Panc1 (cell line): ENCODE results near the gene ITGB2. TPM values are rescaled to one million over a fixed set of nuclear protein-coding genes. Genes with fewer than 3 reads are reported as not detected.

Experiments used
- ATAC-seq: fragments of 200-7000 bp; cut with Tn5 transposase; 2 replicates; pipeline ENCODE4 v1.9.1; 2020; ENCODE audit warnings: mild to moderate bottlenecking, moderate library complexity
- BruUV-seq: library from RNA; stranded (reverse); fragments of 400-500 nt; replicated peaks from 2 replicates; lab custom pipeline; 2021; lab: Mats Ljungman, UMichigan
- CTCF ChIA-PET: fragments of 300-600 bp; sonication (Branson Sonifier 250); formaldehyde crosslinking; loops from one replicate; lab custom pipeline; 2022; ENCODE audit warnings: antibody characterized with exemption; lab: Charles Lee
- POLR2A ChIA-PET: fragments of 300-600 bp; sonication (Branson Sonifier 250); formaldehyde crosslinking; loops from one replicate; lab custom pipeline; 2022; ENCODE audit warnings: antibody characterized with exemption; lab: Charles Lee
- DNase-seq: peaks from one replicate; pipeline ENCODE4 v3.0.0-alpha.2; 2010; ENCODE audit warnings: low read depth, low spot score
- H3K27ac ChIP-seq: 2 replicates; pipeline ENCODE4 v1.5.1; 2011; ENCODE audit warnings: mild to moderate bottlenecking, low read length, inconsistent platforms
- H3K27me3 ChIP-seq: fragments of 200-500 bp; sonication (Bioruptor generic); 2 replicates; pipeline ENCODE4 v1.6.0; 2014; ENCODE audit warnings: low read length, inconsistent platforms; ENCODE audit not compliant: control insufficient read depth, insufficient read depth
- H3K36me3 ChIP-seq: fragments of 200-500 bp; sonication (Bioruptor generic); 2 replicates; pipeline ENCODE4 v1.5.1; 2014; ENCODE audit warnings: inconsistent platforms, mild to moderate bottlenecking, low read length, moderate library complexity; ENCODE audit not compliant: control insufficient read depth, insufficient read depth
- H3K4me1 ChIP-seq: 2 replicates; pipeline ENCODE4 v1.5.1; 2011; ENCODE audit warnings: inconsistent platforms, mild to moderate bottlenecking, low read length, moderate library complexity; ENCODE audit not compliant: control insufficient read depth, insufficient read depth
- H3K4me3 ChIP-seq, 2 experiments: 2 replicates each; pipeline ENCODE4 v1.5.1; 2011 to 2012; ENCODE audit warnings: low read depth in 2 of 2, low read length in 2 of 2, mild to moderate bottlenecking in 2 of 2, inconsistent platforms in 1 of 2, moderate library complexity in 1 of 2
- H3K9me3 ChIP-seq: fragments of 200-500 bp; sonication (Bioruptor generic); 2 replicates; pipeline ENCODE4 v1.5.1; 2014; ENCODE audit warnings: low read depth, mild to moderate bottlenecking, inconsistent platforms, low read length, moderate library complexity; ENCODE audit not compliant: control insufficient read depth, insufficient read depth
- CTCF ChIP-seq: fragments of 450-650 bp; IDR thresholded peaks from 2 replicates; pipeline ENCODE4 v1.5.1; 2017; ENCODE audit warnings: mild to moderate bottlenecking
- POLR2AphosphoS5 ChIP-seq: IDR thresholded peaks from 2 replicates; pipeline ENCODE4 v1.6.1; 2012; ENCODE audit warnings: mild to moderate bottlenecking, low read depth, low read length, moderate library complexity
- REST ChIP-seq, 2 experiments: IDR thresholded peaks; 2 replicates each; pipeline ENCODE4 v1.6.1; 2011 to 2012; ENCODE audit warnings: low read depth in 2 of 2, control low read depth in 1 of 2, low read length in 1 of 2, mild to moderate bottlenecking in 1 of 2, moderate library complexity in 1 of 2; ENCODE audit not compliant: insufficient read depth in 1 of 2
- SIN3A ChIP-seq: IDR thresholded peaks from 2 replicates; pipeline ENCODE4 v1.6.1; 2012; ENCODE audit warnings: low read depth, mild to moderate bottlenecking, low read length, moderate library complexity, borderline replicate concordance; ENCODE audit not compliant: insufficient read depth
- TCF7L2 ChIP-seq: IDR thresholded peaks from 2 replicates; pipeline ENCODE4 v1.6.1; 2011; ENCODE audit warnings: mild to moderate bottlenecking, low read depth, low read length, inconsistent platforms
- in situ Hi-C: cut with HindIII; loops from 2 replicates; pipeline ENCODE4 v1.10.0; 2016; ENCODE audit warnings: low sequenced_read_pairs, low pct_unique_long_range_greater_than_20kb
- intact Hi-C: fragments of 100-400 bp; cut with micrococcal nuclease; formaldehyde crosslinking; loops from one replicate; pipeline ENCODE4 v1.10.0; 2022; ENCODE audit not compliant: unreplicated experiment
- total RNA-seq: library from RNA; stranded (reverse); gene quantifications from one replicate; pipeline ENCODE4 v1.2.1, GENCODE V29; 2021; ENCODE audit not compliant: unreplicated experiment

The ITGB2 gene
- total RNA-seq, 1 experiment from 2014 or later, result 3.0 TPM

DNA sequence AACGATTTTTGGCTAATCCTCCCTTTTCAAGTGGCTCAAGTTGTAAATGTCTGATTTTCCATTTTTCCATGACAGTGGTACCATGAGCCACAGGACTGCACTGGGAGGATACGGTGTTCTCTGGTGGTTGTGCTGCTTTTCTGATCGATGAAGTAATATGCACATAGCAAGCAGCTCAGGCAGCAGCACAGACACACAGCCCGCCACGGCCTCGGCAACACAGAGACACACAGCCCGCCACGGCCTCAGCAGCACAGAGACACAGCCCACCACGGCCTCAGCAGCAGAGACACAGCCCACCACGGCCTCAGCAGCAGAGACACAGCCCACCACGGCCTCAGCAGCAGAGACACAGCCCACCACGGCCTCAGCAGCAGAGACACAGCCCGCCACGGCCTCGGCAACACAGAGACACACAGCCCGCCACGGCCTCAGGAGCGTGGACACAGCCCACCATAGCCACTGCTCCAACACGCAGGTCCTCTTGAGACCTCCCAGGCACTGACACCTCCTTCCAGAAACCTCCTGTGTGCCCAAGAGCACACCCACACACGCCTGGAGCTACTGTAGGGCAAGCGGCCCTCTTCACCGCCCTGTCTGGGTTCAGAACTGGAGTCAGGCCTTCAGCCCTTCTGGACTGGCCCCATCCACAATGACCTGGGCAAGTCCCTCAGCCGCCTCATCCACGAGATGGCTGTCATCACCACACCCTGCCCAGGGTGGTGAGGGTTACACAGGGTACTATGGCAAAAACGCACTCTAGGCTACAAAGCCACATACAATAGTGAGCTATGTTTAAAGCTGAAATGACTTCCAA is 57.6 kb downstream of the ITGB2 start:
- intact Hi-C loops, result no loop called here
- Histone ChIP-seq H3K9me3 (no peaks in the 10 kb centered on the region), H3K36me3 (peaks cover 8% of the 10 kb centered on the region), H3K4me3 (no peak overlapping the region), H3K4me1 (peaks cover 28% of the 10 kb centered on the region), H3K27me3 (no peaks in the 10 kb centered on the region), H3K27ac (no peak overlapping the region)
- ATAC-seq, result no peak
- ChIA-PET POLR2A (no interaction called here), CTCF (no interaction called here)
- in situ Hi-C loops, result no loop called here
- BruUV-seq, result no TSS peak
- no peak for TF ChIP-seq TCF7L2
- DNase-seq, result no peak

GRCh38 chr21:44858791-44859190 is 61.9 kb downstream of the ITGB2 start:
- Histone ChIP-seq H3K4me3 (no peak overlapping the region), H3K27me3 (no peaks in the 10 kb centered on the region), H3K36me3 (peaks cover 6% of the 10 kb centered on the region), H3K27ac (no peak overlapping the region), H3K9me3 (no peaks in the 10 kb centered on the region), H3K4me1 (peaks cover 1% of the 10 kb centered on the region)
- in situ Hi-C loops (no loop called here), intact Hi-C loops (no loop called here)
- TF ChIP-seq REST (IDR thresholded peaks at IDR 0.05; ENCODE audit: insufficient read depth in 1 of 2, low read depth in 2 of 2, low read length in 1 of 2) (no peak), SIN3A (no peak), CTCF (no peak), TCF7L2 (no peak), POLR2AphosphoS5 (no peak)
- no peak for DNase-seq
- ChIA-PET POLR2A (no interaction called here), CTCF (no interaction called here)
- no TSS peak for BruUV-seq
- no peak for ATAC-seq

DNA sequence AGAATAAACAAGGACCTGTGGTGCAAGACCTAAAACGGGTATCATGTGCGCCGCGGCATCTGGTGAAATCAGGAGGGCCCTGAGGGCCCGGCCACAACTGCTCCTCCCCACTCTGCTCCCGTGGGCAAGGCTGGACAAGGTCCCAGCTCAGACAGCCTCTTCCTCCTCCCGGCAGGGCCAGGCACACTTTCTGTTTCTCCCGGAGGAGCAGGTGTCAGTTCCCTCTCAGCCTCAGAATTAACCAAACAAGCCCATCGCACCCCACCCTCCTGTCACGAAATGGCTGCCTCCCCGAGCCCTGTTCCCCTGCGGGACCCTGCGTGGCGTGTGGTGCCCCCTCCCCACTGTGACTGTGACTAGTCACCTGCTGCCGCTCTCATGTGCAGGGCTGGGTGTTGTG is 62.4 kb downstream of the ITGB2 start:
- ChIA-PET CTCF (no interaction called here), POLR2A (no interaction called here)
- Histone ChIP-seq H3K27me3 (no peaks in the 10 kb centered on the region), H3K36me3 (peaks cover 6% of the 10 kb centered on the region), H3K27ac (no peak overlapping the region), H3K9me3 (no peaks in the 10 kb centered on the region), H3K4me1 (peaks cover 3% of the 10 kb centered on the region), H3K4me3 (no peak overlapping the region)
- in situ Hi-C loops (no loop called here), intact Hi-C loops (no loop called here)
- BruUV-seq, result no TSS peak
- TF ChIP-seq REST (IDR thresholded peaks at IDR 0.05; ENCODE audit: insufficient read depth in 1 of 2, low read depth in 2 of 2, low read length in 1 of 2) (no peak), TCF7L2 (no peak), SIN3A (no peak), CTCF (no peak), POLR2AphosphoS5 (no peak)
- DNase-seq (no peak), ATAC-seq (no peak)
